ENCODE results near the gene ARHGEF26. TPM values are rescaled to one million over a fixed set of nuclear protein-coding genes. Genes with fewer than 3 reads are reported as not detected.

The ARHGEF26 gene
- total RNA-seq, 1 experiment from 2014 or later = 14.1 TPM

- TF ChIP-seq ZNF281 (CRISPR knock-in tag; IDR thresholded peaks at IDR 0.05) (no peak), ZNF396 (CRISPR knock-in tag; IDR thresholded peaks at IDR 0.05; ENCODE audit: borderline replicate concordance) (no peak), NR3C1 (CRISPR knock-in tag; conservative IDR thresholded peaks at IDR 0.05; ENCODE audit: low read depth) (no peak)
- TF ChIP-seq, protein P1, sequence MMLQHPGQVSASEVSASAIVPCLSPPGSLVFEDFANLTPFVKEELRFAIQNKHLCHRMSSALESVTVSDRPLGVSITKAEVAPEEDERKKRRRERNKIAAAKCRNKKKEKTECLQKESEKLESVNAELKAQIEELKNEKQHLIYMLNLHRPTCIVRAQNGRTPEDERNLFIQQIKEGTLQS (CRISPR knock-in tag; conservative IDR thresholded peaks at IDR 0.05) = no peak
- TF ChIP-seq, protein P2, sequence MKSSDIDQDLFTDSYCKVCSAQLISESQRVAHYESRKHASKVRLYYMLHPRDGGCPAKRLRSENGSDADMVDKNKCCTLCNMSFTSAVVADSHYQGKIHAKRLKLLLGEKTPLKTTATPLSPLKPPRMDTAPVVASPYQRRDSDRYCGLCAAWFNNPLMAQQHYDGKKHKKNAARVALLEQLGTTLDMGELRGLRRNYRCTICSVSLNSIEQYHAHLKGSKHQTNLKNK (CRISPR knock-in tag; IDR thresholded peaks at IDR 0.05) = no peak
Measured at GRCh38 chr3:154241496-154241895, 120.3 kb downstream of the ARHGEF26 start (continued).

DNA sequence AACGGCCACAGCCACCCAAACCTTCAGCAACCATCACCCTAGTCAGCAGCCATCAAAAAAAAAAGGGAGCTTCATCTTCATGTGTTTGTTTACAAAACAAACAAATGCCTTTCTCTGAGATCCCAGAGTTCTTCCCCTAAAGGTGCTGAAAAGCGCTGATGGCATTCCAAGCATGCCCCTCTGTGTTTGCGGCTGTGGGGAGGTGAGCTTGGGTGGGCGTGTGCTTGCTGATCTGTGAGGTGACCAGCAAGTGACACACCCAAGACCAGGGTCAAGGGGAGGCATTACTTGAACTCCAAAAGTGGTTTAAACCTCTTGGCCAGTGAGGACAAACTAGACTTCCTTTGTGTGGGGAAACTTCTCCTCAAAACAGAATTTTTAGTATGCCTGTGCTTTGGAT is 121.6 kb downstream of the ARHGEF26 start:
- peaks cover 21% of the 10 kb centered on the region for H3K36me3 Mint-ChIP-seq

GRCh38 chr3:154243353-154243752 is 122.2 kb downstream of the ARHGEF26 start:
- ChIA-PET CTCF (no interaction called here), POLR2A (no interaction called here)
- peaks cover 36% of the 10 kb centered on the region for H3K4me1 Mint-ChIP-seq
- H3K36me3 Mint-ChIP-seq = peaks cover 21% of the 10 kb centered on the region
- DNase-seq (ENCODE audit: low spot score) (no peak), ATAC-seq (no peak)
- peak overlapping the region; percentile 3; the same call in 1 of the 2 replicates for H3K27ac Mint-ChIP-seq
- H3K9me3 Mint-ChIP-seq = no peaks in the 10 kb centered on the region
- H3K4me3 Mint-ChIP-seq = no peak overlapping the region
- H3K27me3 Mint-ChIP-seq (ENCODE audit: low read depth) = no peaks in the 10 kb centered on the region
- TF ChIP-seq NR2C2 (CRISPR knock-in tag; IDR thresholded peaks at IDR 0.05) (no peak), PREB (CRISPR knock-in tag; IDR thresholded peaks at IDR 0.05; ENCODE audit: borderline replicate concordance) (no peak), ZNF423 (CRISPR knock-in tag; IDR thresholded peaks at IDR 0.05) (no peak), NR1H2 (CRISPR knock-in tag; IDR thresholded peaks at IDR 0.05) (no peak), SMAD4 (CRISPR knock-in tag; IDR thresholded peaks at IDR 0.05) (no peak), ZBTB43 (CRISPR knock-in tag; IDR thresholded peaks at IDR 0.05) (no peak), JAZF1 (CRISPR knock-in tag; IDR thresholded peaks at IDR 0.05) (no peak), CBFB (CRISPR knock-in tag; IDR thresholded peaks at IDR 0.05; ENCODE audit: low read depth) (no peak), ZNF263 (CRISPR knock-in tag; IDR thresholded peaks at IDR 0.05; ENCODE audit: low read depth) (no peak)
- TF ChIP-seq, protein P3, sequence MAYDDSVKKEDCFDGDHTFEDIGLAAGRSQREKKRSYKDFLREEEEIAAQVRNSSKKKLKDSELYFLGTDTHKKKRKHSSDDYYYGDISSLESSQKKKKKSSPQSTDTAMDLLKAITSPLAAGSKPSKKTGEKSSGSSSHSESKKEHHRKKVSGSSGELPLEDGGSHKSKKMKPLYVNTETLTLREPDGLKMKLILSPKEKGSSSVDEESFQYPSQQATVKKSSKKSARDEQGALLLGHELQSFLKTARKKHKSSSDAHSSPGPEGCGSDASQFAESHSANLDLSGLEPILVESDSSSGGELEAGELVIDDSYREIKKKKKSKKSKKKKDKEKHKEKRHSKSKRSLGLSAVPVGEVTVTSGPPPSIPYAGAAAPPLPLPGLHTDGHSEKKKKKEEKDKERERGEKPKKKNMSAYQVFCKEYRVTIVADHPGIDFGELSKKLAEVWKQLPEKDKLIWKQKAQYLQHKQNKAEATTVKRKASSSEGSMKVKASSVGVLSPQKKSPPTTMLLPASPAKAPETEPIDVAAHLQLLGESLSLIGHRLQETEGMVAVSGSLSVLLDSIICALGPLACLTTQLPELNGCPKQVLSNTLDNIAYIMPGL (CRISPR knock-in tag; IDR thresholded peaks at IDR 0.05) = no peak

More for the DNA sequence above, 121.6 kb downstream of the ARHGEF26 start:
- ATAC-seq (peak; percentile 87), DNase-seq (ENCODE audit: low spot score) (peak; percentile 18)
- H3K4me1 Mint-ChIP-seq = peaks cover 30% of the 10 kb centered on the region
- POLR2A ChIA-PET = interaction anchor here (0.6 kb wide), 1 partner anchor 98 kb away, joined by 3 read pairs; no protein-coding TSS in a partner anchor
- no peaks in the 10 kb centered on the region for H3K27me3 Mint-ChIP-seq (ENCODE audit: low read depth)
- H3K9me3 Mint-ChIP-seq = no peaks in the 10 kb centered on the region
- CTCF ChIA-PET = no interaction called here
- H3K4me3 Mint-ChIP-seq = no peak overlapping the region
- H3K27ac Mint-ChIP-seq = peak overlapping the region; percentile 23; the same call in 1 of the 2 replicates
- TF ChIP-seq ZNF671 (CRISPR knock-in tag; IDR thresholded peaks at IDR 0.05) (no peak), ZNF425 (CRISPR knock-in tag; conservative IDR thresholded peaks at IDR 0.05) (no peak)

Measured in WTC11 (cell line).